ENCODE measurements around the gene PREX1.

Gene PREX1

DNA sequence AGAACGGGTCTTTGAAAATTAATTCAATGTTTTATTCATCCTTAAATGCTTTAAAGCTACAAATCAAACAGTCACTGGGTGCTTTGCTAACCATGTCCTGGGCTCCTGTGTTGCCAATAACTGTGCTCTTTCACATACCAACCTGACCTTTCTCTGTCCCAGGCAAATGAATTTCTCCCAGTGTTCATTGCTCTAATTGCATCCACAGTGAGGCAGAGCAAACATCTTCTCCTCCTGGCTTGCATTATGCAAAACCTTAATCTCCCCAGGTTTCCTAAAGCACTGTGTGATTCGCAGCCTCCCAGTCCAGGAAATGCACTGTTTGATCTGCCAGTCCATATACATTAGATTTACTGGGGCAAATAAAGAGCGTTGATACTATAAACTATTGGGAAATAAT is 219.0 kb downstream of the PREX1 start:
- Histone ChIP-seq H3K27ac (ENCODE audit: poor library complexity, severe bottlenecking) (no peak overlapping the region), H3K4me1 (ENCODE audit: insufficient read depth, poor library complexity, severe bottlenecking) (no peaks in the 10 kb centered on the region), H3K4me3 (ENCODE audit: severe bottlenecking) (no peak overlapping the region), H3K9me3 (ENCODE audit: severe bottlenecking) (no peaks in the 10 kb centered on the region), H3K27me3 (ENCODE audit: insufficient read depth, poor library complexity, severe bottlenecking) (no peaks in the 10 kb centered on the region), H3K36me3 (ENCODE audit: low read depth) (no peaks in the 10 kb centered on the region)
- ATAC-seq (ENCODE audit: low read depth) (no peak; the same call in 2 of the 3 replicates), DNase-seq (ENCODE audit: low spot score) (no peak)
- TF ChIP-seq, protein P1, sequence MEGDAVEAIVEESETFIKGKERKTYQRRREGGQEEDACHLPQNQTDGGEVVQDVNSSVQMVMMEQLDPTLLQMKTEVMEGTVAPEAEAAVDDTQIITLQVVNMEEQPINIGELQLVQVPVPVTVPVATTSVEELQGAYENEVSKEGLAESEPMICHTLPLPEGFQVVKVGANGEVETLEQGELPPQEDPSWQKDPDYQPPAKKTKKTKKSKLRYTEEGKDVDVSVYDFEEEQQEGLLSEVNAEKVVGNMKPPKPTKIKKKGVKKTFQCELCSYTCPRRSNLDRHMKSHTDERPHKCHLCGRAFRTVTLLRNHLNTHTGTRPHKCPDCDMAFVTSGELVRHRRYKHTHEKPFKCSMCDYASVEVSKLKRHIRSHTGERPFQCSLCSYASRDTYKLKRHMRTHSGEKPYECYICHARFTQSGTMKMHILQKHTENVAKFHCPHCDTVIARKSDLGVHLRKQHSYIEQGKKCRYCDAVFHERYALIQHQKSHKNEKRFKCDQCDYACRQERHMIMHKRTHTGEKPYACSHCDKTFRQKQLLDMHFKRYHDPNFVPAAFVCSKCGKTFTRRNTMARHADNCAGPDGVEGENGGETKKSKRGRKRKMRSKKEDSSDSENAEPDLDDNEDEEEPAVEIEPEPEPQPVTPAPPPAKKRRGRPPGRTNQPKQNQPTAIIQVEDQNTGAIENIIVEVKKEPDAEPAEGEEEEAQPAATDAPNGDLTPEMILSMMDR (IDR thresholded peaks at IDR 0.05; ENCODE audit: poor library complexity, severe bottlenecking) = no peak

- TF ChIP-seq, protein P1 (IDR thresholded peaks at IDR 0.05; ENCODE audit: poor library complexity, severe bottlenecking) = no peak
- DNase-seq (ENCODE audit: low spot score) = peak; percentile 70
- H3K27ac ChIP-seq (ENCODE audit: poor library complexity, severe bottlenecking) = no peak overlapping the region
- H3K4me1 ChIP-seq (ENCODE audit: insufficient read depth, poor library complexity, severe bottlenecking) = no peaks in the 10 kb centered on the region
- no peaks in the 10 kb centered on the region for H3K36me3 ChIP-seq (ENCODE audit: low read depth)
- peaks cover 3% of the 10 kb centered on the region for H3K27me3 ChIP-seq (ENCODE audit: insufficient read depth, poor library complexity, severe bottlenecking)
- H3K4me3 ChIP-seq (ENCODE audit: severe bottlenecking) = no peak overlapping the region
- ATAC-seq (ENCODE audit: low read depth) = no peak
- no peaks in the 10 kb centered on the region for H3K9me3 ChIP-seq (ENCODE audit: severe bottlenecking)
These were observed 220.3 kb downstream of the PREX1 start for GRCh38 chr20:48607544-48607865.

DNA sequence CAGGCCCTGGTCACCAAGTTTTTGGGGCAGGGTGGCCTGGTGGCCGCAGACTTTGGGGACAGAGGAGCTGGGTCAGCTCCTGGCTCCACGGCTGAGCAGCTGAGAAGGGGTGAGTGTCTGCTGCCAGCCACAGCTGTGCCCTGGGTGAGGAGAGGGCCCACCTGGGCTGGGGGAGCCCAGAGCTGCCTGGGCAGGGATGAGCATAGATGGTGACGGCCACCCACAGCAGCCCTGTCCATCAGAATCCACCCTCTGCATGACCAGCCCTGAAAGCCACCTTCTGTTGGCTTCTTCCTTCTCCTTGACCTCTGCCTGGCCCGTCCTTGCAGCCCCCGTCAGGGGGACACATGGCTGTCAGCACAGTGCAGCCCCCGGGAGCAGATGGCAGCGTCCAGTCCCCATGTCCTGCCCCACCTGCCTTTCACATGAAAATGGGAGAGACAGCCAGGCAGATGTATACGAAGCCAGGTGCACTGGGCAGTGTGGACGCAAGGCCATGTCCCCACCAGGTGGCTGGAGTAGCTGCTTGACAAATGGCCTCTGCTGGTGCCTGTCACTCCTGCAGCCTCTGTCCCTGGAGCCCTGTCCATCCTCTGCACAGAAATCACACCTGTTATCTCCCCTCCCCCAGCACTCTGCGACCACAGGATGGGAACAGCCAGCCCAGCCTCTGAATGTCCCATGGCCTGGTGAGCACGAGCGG is 220.8 kb downstream of the PREX1 start:
- no peak for ATAC-seq (ENCODE audit: low read depth)
- H3K36me3 ChIP-seq (ENCODE audit: low read depth) = no peaks in the 10 kb centered on the region
- DNase-seq (ENCODE audit: low spot score) = peak; percentile 75

DNA sequence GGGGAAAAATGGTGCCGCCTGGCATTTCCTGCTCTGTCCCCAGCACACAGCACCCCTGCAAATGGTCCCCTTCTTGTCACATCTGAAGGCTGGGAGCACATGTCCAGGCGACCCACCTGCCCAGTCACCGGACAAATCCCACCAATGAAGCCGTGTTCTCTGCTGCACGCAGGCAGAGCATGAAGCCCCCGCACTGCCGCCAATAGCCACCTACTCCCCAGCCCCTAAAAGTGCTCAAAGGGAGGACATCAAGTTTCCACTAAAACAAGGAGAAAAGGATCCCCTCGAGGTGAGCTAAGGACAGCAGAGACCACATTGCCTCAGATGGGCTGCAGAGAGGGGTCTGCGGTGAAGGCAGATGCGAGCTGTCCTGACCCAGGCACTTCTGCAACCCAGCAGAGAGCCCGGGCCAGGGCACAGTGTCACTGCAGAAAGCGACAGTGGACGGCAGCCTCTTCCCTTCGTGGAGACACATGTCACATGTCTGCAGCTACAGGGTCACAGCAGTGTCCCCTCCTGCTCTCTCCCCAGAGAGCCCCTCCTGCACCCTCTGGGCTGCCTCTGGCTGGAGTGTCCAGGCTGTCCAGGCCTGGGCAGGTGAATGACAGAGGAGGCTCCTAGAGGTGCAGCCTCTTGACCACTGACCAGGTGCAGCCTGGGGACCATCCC is 221.5 kb downstream of the PREX1 start:
- no peak for ATAC-seq (ENCODE audit: low read depth)
- TF ChIP-seq, protein P1 (IDR thresholded peaks at IDR 0.05; ENCODE audit: poor library complexity, severe bottlenecking) = no peak
- no peaks in the 10 kb centered on the region for H3K36me3 ChIP-seq (ENCODE audit: low read depth)
- no peak overlapping the region for H3K27ac ChIP-seq (ENCODE audit: poor library complexity, severe bottlenecking)
- H3K4me3 ChIP-seq (ENCODE audit: severe bottlenecking) = no peak overlapping the region
- no peaks in the 10 kb centered on the region for H3K4me1 ChIP-seq (ENCODE audit: insufficient read depth, poor library complexity, severe bottlenecking)
- no peaks in the 10 kb centered on the region for H3K9me3 ChIP-seq (ENCODE audit: severe bottlenecking)
- peak; percentile 67 for DNase-seq (ENCODE audit: low spot score)
- H3K27me3 ChIP-seq (ENCODE audit: insufficient read depth, poor library complexity, severe bottlenecking) = peaks cover 6% of the 10 kb centered on the region

More for the DNA sequence above, 220.8 kb downstream of the PREX1 start:
- no peaks in the 10 kb centered on the region for H3K9me3 ChIP-seq (ENCODE audit: severe bottlenecking)
- TF ChIP-seq, protein P1 (IDR thresholded peaks at IDR 0.05; ENCODE audit: poor library complexity, severe bottlenecking) = no peak
- no peaks in the 10 kb centered on the region for H3K4me1 ChIP-seq (ENCODE audit: insufficient read depth, poor library complexity, severe bottlenecking)
- H3K27ac ChIP-seq (ENCODE audit: poor library complexity, severe bottlenecking) = no peak overlapping the region
- peaks cover 6% of the 10 kb centered on the region for H3K27me3 ChIP-seq (ENCODE audit: insufficient read depth, poor library complexity, severe bottlenecking)
- H3K4me3 ChIP-seq (ENCODE audit: severe bottlenecking) = no peak overlapping the region
